ENCODE data around the gene SYPL2.

GRCh38 chr1:109516872-109517271 lies 50.5 kb downstream of the SYPL2 start:
- TF ChIP-seq CTCF (IDR thresholded peaks at IDR 0.05) (no peak), POLR2A (IDR thresholded peaks at IDR 0.05) (no peak)

Measured in esophagus squamous epithelium (tissue), 4 donors.